Prostate gland (tissue), 2 donors: Measurements from ENCODE around the gene CERS6. TPM values are rescaled to one million over a fixed set of nuclear protein-coding genes. Genes with fewer than 3 reads are reported as not detected.
"Not testable (repeated sequence)": the region's sequence is repeated elsewhere in the genome, so short reads cannot be mapped to it uniquely, and the experiment has no call there.

Experiments used
- DNase-seq: peaks from one replicate; pipeline ENCODE4 v3.0.0-alpha.2; 2019; ENCODE audit warnings: low spot score
- H3K27ac ChIP-seq, 2 donors: fragments of 200-600 bp; sonication (generic); 2 replicates each; pipeline ENCODE4 v1.5.1; 2017 to 2019
- H3K27me3 ChIP-seq: fragments of 200-600 bp; sonication (generic); replicated peaks from 2 replicates; pipeline ENCODE4 v1.5.1; 2019; ENCODE audit not compliant: insufficient read depth
- H3K36me3 ChIP-seq, 2 donors: fragments of 200-600 bp; sonication (generic); 1 replicate in 1 of 2; 2 replicates in 1 of 2; pipeline versions ENCODE4 v1.5.1 to v1.8.1; 2017 to 2019
- H3K4me1 ChIP-seq: fragments of 200-600 bp; sonication (generic); replicated peaks from 2 replicates; pipeline ENCODE4 v1.5.1; 2019
- H3K4me3 ChIP-seq, 2 donors: fragments of 200-600 bp; sonication (generic); 2 replicates each; pipeline ENCODE4 v1.5.1; 2017 to 2019
- H3K9me3 ChIP-seq: fragments of 200-600 bp; sonication (generic); 2 replicates; pipeline ENCODE4 v1.5.1; 2017
- CTCF ChIP-seq, 4 experiments: fragments of 200-600 bp in 2 of 4; fragments of 450-650 bp in 2 of 4; sonication (generic) in 2 of 4; IDR thresholded peaks; 1 replicate in 3 of 4; 2 replicates in 1 of 4; pipeline ENCODE4 v1.5.1; 2016 to 2019; ENCODE audit warnings: antibody characterized with exemption in 4 of 4, mild to moderate bottlenecking in 2 of 4, moderate library complexity in 2 of 4
- POLR2A ChIP-seq: fragments of 450-650 bp; IDR thresholded peaks from one replicate; pipeline ENCODE4 v1.6.1; 2016; ENCODE audit warnings: antibody characterized with exemption, mild to moderate bottlenecking
- POLR2AphosphoS5 ChIP-seq: sonication (generic); formaldehyde crosslinking; IDR thresholded peaks from one replicate; pipeline ENCODE4 v1.6.1; 2017; ENCODE audit warnings: antibody characterized with exemption
- WGBS: methylation state at CpG from one replicate; pipeline ENCODE4 v1.1.5; 2018; 5-methylcytosine and 5-hydroxymethylcytosine counted together
- intact Hi-C: fragments of 100-400 bp; cut with DNase I; formaldehyde crosslinking; loops from one replicate; pipeline ENCODE4 v1.14.2; 2022
- total RNA-seq, 2 donors: library from RNA; depleted of rRNA; stranded (reverse); fragments of >200 nt; gene quantifications; one replicate each; pipeline ENCODE4 v1.1.0, GENCODE V29; 2016

The CERS6 gene
- total RNA-seq, 2 donors from 2014 or later, result 30.1 to 67.8 TPM

- 75% methylated on average over 4 of the region's 4 CpGs for WGBS
- H3K36me3 ChIP-seq, result no peaks in the 10 kb centered on the region
- no peaks in the 10 kb centered on the region for H3K4me1 ChIP-seq
- DNase-seq, result no peak
- no peak for TF ChIP-seq CTCF (IDR thresholded peaks at IDR 0.05)
- TF ChIP-seq POLR2A, result no peak
- no peak for TF ChIP-seq POLR2AphosphoS5
- no peak overlapping the region for H3K27ac ChIP-seq
- intact Hi-C loops, result no loop called here
- H3K27me3 ChIP-seq, result no peaks in the 10 kb centered on the region
- no peak overlapping the region for H3K4me3 ChIP-seq
- H3K9me3 ChIP-seq, result no peaks in the 10 kb centered on the region
Observed at GRCh38 chr2:168501466-168502065, 45.5 kb downstream of the CERS6 start.

DNA sequence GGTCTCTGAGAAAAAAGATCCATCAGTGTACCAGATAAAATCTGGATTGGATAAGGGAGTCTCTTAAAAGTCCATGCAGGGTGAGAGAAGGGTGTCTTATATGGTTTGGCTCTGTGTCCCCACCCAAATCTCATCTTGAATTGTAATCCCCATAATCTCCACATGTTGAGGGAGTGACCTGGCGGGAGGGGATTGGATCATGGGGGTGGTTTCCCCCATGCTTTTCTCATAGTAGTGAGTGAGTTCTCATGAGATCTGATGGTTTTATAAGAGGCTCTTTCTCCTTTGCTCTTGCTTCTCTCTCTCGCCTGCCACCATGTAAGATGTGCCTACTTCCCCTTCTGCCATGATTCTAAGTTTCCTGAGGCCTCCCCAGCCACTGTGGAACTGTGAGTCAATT lies 46.8 kb downstream of the CERS6 start:
- H3K27me3 ChIP-seq, H3K36me3 ChIP-seq, H3K27ac ChIP-seq, H3K9me3 ChIP-seq, H3K4me3 ChIP-seq, H3K4me1 ChIP-seq, DNase-seq, intact Hi-C loops: not testable (repeated sequence)
- 97% methylated on average over 2 of the region's 2 CpGs for WGBS

GRCh38 chr2:168503901-168504300 lies 47.8 kb downstream of the CERS6 start:
- Histone ChIP-seq H3K9me3 (no peaks in the 10 kb centered on the region), H3K36me3 (no peaks in the 10 kb centered on the region), H3K27ac (no peak overlapping the region), H3K4me3 (no peak overlapping the region), H3K4me1 (no peaks in the 10 kb centered on the region), H3K27me3 (no peaks in the 10 kb centered on the region)
- intact Hi-C loops, result no loop called here
- DNase-seq, result no peak
- TF ChIP-seq POLR2AphosphoS5 (no peak), POLR2A (no peak), CTCF (IDR thresholded peaks at IDR 0.05) (no peak)
- whole genome bisulfite sequencing, result 91% methylated on average over 3 of the region's 3 CpGs

GRCh38 chr2:168504323-168504722 lies 48.3 kb downstream of the CERS6 start:
- TF ChIP-seq CTCF (IDR thresholded peaks at IDR 0.05) (no peak), POLR2AphosphoS5 (no peak), POLR2A (no peak)
- Histone ChIP-seq H3K27me3 (no peaks in the 10 kb centered on the region), H3K9me3 (no peaks in the 10 kb centered on the region), H3K36me3 (no peaks in the 10 kb centered on the region), H3K27ac (no peak overlapping the region), H3K4me3 (no peak overlapping the region), H3K4me1 (no peaks in the 10 kb centered on the region)
- intact Hi-C loops, result no loop called here
- DNase-seq, result no peak
- WGBS, result 78% methylated on average over 2 of the region's 2 CpGs

DNA sequence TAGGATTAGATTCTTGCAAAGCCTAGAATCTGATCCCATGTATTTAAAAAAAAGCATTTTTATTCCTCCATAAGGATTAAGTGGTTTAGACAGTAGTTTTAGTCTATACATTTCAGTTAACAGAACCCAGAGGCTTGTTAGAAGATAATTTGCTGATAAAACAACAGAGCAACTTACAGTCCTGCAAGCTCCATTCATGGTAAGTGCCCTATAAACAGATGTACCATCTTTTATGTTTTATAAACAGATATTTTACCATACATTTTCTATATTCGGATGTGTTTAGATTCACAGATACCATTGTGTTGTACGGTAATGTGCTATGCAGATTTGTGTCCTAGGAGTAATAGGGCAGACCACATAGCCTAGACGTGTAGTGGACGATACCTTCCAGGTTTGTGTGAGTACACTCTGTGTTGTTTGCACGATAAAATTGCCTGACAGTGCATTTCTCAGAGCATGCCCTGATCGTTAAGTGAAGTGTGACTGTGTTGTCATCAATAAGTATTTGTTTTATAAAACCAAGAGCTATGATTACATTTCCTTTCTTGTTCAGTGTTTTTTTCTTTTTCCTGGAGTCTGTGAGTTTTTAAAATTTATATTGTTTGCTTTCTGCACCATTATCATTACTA lies 54.2 kb downstream of the CERS6 start:
- Histone ChIP-seq H3K4me1 (no peaks in the 10 kb centered on the region), H3K27ac (no peak overlapping the region), H3K27me3 (no peaks in the 10 kb centered on the region), H3K36me3 (no peaks in the 10 kb centered on the region), H3K9me3 (no peaks in the 10 kb centered on the region), H3K4me3 (no peak overlapping the region)
- intact Hi-C loops, result no loop called here
- DNase-seq, result no peak
- TF ChIP-seq CTCF (IDR thresholded peaks at IDR 0.05) (no peak), POLR2A (no peak), POLR2AphosphoS5 (no peak)
- 40% methylated on average over 6 of the region's 6 CpGs for WGBS
